T follicular helper cell (primary cell): ENCODE data around the gene ZNF423.
"Not testable (repeated sequence)": the region's sequence is repeated elsewhere in the genome, so short reads cannot be mapped to it uniquely, and the experiment has no call there.

ENCODE experiments used
- DNase-seq: peaks from one replicate; pipeline ENCODE4 v3.0.0-alpha.2; 2020; ENCODE audit warnings: low read depth

Gene ZNF423

DNA sequence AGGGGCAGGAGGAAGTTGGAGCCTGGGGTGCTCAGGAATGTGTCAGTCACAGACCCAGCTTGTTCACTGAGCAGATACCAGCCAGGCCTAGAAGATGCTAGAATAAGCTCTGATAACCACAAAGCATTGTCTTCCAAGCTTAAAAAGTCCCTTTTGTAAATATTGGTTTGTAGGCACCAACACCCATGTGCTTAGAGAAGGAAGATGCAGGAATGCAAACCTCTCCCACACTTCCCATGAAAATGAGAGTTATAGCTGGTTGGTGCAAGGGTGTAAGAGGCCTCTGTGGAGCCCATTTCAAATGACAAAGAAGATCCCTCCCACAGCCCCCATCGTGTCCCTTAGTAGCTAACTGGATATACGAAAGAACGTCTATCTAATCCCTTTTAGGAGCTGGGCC lies 272.0 kb downstream of the ZNF423 start:
- DNase-seq = no peak

DNA sequence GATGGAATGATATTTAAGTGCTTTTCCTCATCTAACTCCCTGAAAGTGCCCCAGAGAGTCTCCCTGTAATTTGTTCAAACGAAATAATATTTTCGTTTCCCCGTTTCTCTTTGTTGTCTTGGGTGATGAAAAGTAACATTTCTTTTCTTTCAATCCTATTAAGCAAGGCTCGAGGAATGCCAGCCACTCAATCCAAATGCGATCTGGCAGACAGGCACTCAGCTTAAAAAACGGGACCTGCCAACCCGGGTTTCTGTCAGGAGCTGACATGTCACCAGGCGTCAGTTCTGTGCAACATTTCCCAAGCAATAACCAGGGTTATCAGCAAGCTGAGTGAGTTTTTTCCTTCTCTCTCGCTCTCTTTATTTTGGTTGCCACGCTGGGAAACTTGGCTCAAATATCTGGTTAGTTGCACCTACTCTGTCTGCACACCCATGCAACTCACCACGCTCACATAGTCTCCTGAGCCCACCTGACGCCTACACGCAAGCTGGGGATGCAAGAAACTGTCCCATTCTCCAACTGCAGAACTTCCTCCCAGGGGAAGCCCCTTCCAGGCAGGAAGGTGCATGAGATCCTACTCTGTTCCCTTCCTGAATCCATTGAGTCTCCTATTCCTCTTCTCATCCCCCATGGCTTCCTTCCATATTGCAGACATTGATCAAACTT lies 274.1 kb downstream of the ZNF423 start:
- DNase-seq = no peak

DNA sequence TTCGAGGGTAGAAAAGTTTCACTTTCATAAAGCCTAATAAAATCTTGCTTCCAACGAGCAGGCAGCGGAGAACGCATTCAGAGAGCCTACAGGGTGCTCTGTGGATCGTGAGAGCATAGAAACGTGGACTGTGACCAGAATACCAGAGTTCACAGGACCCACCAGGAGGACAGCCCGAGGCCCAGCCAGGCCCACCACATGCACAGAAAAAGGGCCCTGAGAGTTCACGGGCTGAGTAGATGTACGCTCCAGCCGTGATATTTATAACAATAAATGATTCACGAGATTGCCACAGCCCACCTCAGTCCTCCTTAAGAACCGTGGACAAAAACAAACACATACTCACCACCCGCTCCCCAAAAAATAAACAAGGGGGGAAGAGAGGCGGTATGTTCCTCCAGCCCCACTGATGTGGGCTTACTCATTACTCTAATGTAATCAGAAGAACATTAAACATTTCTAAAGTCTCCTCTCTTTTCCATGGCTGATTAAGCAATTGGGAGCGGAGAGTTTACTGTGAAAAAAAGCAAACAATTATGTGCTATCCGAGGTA lies 275.1 kb downstream of the ZNF423 start:
- DNase-seq = no peak

DNA sequence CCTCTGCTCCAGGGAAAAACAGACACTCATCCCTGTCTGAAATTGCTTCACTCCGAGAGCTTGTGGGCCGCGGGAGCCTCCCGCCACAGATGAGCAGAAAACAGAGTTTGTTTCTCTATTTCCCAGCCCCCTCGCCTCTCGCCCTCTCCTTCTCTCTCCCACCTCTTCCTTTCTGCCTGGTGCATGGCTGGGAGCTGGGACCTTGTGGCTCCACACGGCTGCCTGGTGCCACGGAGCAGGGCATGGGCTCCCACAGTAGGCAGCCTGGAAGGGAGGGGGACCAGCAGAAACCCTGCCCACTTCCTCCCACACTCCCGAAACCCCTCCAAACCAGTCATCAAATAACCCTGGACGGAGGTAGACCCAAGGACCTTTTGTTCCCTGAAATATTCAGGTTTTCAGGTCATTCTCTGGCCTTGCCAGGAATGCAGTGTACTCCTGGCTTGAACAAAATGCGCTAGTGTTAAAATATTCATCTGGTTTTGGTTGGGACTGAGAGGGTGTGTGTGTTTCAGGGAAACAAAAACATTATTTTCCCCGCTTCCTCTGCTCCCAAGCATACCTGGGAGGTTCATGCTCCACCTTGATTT lies 277.4 kb downstream of the ZNF423 start:
- DNase-seq = no peak

DNA sequence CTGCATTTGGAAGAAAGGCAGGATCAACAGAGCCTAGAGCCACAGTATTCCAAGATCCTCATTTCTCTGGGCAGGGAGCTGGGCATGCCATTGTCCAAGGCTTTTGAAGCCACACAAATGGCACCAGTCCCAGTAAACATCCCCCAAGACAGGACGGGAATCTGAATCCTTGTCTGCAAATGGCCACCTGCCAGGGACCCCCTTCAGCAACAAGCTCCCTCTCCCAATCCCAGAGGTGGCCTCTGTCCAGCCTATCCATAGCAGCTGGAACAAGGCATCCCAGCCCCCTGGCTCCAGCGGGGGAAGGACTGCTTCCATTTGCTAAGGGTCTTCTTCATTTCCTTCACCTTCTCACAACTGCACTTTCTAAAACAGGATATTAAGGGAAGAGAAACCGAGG lies 277.9 kb downstream of the ZNF423 start:
- no peak for DNase-seq

DNA sequence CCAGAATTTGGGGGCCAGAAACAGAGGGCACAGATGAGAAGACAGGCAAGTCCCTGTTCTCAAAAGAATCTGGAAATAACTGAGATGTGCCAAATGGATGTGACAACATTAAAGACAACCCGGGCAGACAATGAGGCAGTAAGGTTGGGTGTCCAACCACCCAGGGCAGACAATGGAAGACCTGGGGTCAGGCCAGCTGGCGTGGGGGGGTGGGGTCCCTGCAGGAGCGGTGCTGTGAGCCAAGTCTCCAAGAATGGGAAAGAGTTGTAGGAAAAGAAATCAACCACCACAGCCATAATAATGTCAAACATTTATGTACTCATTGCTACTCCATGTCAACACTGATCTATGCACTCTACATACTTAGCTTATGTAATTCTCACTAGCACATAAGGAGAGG lies 279.0 kb downstream of the ZNF423 start:
- DNase-seq = no peak

DNA sequence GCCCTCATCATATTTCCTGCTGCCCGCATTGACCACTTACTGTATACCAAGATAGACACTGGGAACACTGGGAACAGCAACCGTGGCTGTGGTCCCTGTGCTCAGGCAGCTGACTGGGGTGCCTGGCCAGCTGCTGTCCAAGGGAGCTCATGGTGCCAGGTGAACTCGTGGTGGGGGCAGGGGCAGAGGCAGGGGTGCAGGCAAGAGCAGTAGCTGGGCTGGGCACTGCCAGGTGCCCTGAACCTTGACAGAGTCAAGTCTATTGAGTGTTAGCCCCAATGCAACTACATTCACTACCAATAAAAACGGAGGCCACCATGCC lies 279.8 kb downstream of the ZNF423 start:
- no peak for DNase-seq

DNA sequence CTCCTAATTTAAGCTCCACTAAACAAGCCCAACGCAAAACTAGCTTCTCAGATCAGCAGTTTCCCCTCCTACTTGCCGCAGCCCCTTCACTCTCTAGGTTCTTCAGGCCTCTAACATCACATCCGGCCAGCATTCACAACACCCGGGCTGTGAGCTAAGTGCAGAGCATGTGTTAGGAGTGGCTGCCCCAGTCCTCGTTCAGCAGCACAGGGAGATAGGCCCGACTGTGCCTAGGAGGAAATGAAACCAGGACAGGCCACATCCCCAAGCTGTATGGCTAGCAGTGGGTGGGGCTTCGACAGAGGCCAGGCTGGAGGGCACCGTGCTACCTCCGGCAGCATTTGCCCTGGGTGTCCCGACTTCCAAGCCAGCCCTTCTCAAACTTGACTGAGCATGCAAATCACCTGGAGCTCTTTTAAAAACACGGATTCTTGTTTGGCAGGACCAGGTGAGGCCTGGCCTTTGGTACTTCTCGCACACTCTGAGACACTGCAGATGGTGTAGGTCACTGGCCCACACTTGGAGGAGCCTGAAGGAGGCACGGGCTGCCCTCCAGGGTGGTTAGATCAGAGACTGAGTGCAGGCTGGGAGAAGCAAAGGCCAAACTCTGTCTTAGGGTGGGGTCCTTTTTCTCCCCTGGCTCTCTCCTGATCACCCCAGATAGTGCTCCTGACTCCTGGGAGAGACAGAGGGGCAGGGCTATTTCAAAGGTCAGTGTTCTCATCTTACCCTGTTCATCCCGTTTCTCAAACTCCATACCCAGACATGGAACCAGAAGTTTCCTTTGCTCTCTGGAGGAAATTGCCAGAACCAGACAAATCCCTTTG lies 280.4 kb downstream of the ZNF423 start:
- DNase-seq = no peak

DNA sequence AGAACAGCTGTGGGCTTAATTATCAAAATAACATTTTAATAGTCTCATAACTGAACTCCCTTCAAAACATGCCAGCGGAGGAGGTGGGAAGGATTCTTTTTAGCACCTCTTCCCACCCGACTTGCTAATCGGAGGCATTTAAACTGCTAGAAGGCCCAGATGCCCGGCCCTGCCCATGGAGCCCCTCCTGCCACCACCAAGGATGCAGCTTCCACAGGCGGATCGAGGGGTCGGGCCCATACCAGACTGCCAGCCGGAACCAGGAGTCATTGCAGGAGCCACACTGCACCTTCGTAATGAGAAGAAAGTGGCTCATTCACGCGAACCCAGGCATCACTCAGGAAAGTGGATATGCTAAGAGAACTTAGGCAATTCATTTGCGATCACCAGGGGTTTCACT lies 281.1 kb downstream of the ZNF423 start:
- DNase-seq = no peak

DNA sequence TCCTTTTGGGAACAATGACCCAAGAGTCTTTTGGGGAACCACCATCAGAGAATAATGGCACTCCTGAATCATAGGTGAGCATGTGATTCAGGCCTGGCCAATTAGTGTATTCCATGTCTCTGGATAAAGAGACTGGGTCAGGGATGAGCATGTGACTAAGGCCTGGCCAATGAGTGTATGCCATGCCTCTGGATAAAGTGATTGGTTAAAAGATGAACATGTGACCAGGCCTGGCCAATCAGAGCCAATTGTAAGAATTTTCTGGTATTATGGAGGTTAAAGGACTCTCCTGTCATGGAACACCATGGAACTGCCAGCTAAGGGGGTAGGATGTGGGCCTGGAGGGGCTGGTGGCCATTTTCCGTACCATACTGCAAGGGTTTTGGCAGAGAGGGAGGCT lies 288.0 kb downstream of the ZNF423 start:
- no peak for DNase-seq

DNA sequence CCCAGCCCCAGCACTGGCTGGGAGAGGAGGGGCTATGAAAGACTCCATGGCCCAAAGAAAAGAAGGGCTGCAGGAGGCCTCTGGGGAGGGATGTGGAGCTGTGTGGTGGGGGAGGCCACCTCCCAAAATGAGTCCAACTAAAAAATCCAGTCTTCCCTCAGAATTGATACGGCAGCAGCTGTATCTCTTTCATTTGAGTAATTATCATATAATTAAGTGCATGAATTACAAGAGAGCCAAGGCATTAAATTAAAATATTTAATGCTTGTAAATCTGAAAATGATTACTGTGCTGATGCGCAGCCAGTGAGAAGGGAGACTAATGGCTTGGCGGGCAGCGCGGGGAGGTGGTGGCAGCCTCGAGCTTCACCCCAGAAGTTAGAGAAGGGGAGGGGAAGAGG lies 289.5 kb downstream of the ZNF423 start:
- no peak for DNase-seq

DNA sequence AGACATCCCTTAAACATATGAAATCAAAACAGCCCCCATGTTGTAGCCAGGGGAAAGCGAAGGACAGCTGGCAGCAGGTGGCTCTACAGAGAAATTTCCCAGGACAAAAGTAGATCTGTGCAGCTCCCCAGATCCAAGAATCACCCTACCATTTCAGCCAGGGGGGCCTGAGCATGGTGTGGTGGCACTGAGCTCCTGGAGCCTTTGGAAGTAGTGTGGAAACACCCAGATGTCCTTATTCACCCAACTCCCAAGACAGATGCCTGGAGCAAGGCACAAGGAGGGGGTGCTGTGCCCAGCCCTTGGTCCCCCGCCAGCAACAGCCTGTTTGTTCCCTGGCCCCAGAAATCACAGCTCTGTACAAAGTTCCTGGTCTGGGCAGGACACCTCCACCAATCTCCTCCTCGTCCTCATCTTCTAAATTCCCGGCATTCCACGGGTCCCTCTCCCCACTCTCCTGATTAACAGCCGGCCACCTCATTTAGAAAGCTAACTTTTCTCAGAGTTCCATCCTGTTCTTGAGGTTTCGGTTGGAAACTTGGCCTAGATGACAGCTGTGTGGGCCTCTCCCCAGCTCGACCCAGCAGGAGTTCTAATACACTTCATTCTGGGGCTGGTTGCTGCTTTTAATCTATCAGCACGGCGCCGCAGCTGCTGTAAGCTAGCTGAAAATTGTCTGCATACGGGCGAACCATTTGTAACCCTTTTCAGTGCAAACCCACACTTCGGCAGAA lies 291.2 kb downstream of the ZNF423 start:
- DNase-seq = no peak

DNA sequence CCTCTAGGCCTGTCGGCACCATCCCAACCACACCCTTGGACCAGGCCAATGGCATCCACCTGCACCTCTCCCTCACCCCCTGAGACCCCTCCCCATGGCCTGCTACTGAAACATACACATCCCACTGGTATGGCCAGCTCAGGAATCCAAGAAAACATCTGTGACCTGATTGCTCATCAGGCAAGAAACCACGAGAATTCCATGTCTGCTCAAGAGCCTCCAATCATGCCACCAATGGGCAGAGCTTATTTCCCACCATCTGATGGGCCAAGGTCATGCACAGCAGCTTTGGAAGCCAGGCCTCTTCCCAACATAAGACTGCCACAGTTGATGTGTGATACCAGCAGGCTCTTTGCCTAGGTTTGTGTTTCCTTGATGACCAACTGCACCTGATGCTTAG lies 292.2 kb downstream of the ZNF423 start:
- no peak for DNase-seq

DNA sequence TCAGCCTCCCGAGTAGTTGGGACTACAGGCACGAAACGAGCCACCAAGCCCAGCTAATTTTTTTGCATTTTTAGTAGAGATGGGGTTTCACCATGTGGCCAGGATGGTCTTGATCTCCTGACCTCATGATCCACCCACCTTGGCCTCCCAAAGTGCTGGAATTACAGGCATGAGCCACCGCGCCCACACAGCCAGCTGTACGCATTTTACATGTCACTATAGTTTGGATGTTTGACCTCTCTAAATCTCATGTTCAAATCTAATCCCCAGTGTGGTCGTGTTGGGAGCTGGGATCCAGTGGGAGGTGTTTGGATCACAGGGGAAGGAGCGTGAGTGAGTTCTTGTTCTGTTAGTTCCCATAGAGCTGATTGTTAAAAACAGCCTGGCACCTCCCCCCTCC lies 293.0 kb downstream of the ZNF423 start:
- not testable (repeated sequence) for DNase-seq

DNA sequence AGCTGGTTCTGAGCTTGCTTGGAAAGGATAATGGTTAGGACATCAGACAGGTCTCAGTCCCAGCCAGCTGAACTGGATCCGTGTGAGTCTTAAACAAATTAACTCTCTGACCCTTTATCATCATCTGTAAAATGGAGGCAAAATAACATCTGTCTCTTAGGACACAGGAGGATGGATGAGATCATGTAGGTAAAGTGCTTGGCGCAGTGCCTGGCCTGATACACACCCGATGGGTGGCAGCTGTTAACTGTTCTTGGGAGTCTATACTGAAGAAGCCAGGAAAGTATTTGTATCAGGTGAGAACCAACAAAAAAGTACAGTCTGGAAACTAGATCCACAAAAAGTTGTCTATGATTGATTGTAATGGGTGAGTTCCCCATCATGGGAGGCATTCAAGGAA lies 293.7 kb downstream of the ZNF423 start:
- no peak for DNase-seq

DNA sequence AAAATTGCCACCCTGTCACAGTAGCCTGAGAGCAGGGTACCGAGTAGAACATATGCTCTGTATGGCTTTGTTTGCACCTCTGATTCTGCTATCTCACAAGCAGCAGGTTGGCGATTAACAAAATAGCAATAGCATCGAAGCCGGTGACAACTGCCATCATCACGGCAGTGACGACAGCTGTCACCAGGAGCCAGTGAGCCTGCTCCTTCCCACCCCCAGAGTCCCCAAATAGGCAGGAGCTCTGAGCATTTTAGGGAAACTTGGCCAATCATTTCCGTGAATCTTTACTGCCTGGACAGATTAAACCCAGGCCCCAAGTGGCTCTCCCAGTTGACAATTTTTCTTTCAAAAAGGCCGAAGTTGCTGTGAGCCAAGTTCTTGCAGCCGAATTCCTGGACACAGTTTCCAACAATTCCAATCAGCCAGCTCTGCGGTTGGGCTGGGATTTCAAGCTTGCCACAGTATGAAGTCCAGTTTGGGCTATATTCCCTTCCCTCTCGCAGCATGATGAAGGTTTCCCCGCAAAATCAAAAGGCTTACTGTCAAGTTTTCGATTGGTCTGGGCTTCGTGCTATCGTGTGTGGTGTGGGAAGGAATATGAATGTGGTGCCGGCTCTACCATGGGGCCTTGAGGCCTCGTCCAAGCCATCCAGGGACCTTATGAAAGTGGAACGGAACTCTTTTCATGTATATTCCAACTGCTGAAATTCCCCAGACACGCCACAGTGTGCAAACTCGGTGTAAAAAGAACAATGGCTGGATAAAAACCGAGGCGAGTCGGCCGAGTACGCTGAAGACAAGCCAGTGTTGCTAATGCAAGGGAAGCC lies 295.7 kb downstream of the ZNF423 start:
- no peak for DNase-seq

DNA sequence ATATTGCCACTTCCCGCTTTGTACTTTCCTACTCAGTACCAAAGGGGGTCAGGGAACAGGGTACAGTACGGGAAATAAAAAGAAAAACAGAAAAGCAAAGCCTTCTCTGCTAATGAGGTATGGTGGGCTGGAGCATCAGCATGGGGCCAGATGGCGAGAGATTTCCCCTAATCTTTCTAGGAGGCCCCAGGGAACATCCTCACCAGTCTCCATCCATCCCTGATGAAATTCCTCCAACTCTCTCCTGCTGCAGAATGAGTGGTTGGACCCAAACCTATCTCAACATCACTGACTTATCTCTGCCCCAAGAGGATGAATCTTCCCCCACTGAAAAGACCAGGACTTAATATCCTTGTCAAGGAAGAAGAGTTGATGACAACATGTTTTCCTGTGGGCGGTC lies 296.7 kb downstream of the ZNF423 start:
- DNase-seq = no peak

DNA sequence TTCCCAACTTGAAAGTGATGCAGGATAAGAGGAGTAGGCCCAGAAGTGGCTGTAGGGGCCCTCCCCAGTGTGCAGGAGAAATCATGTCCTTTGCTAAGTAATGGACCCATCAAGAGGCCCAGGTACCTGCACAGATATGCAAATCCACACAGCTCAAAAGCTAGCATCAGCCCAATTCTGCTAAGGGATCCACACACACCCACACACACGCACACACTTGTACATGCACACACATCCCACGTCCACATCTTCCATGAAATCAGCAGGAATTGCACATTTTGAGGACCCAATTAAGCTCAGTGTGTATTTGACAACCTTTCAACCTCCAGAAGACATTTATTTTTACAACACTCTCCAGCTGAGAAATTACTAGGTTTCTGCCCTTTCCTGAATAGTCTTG lies 297.5 kb downstream of the ZNF423 start:
- DNase-seq = no peak

DNA sequence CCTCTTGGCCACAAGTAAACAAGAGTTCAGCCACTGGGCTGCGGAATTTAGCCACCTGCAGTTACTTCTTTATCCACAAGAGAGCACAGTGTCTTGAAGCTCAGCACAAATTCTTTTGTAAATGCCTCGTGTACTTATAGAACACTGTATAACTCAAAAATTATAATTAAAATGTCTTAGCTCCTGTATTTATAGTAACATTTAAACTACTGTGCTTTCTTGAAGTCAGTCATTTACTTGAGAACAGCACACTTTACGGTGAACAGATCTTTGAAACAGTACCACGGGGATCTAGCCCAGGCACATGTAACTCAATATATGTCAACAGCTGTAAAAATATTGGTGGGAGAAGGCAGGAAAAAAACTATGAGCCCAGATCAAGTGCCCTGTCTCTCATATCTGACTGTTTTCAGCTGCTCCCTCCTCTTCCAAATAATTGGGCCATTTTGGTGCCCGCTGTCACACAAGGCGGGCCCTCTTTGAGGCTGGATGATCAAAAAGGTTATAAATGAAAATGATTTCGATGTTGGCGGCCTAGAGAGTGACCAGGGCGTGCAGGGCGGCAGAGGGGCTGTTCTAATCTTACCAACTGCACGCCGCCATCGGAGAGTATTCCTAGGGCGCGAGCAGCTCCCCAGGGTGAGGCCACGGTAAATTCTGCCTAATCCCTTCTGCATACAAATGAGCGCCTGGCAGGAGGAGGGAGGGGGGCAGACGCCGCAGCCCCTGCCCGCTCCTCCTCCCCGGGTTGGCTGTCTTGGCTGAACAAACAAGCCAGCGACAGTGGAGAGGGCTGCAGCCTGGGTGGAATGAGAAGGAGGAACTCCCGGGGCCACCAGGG lies 299.1 kb downstream of the ZNF423 start:
- DNase-seq = no peak

DNA sequence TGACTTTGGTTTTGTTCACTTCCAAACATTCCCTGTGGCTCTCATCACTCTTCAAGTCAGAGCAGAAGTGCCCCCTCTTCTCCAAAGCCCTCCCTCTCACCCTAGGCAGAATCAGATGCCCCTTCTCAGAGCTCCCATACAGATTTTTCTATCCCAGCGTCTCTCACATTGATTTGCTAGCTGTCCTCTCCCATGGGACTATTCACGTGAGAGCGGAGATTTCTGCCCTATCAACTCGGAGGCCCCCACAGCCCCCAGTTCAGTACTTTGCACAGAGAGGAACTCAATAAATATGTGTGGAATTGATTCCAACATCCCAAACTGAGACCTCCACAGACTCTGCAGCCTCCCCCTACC lies 299.7 kb downstream of the ZNF423 start:
- DNase-seq = no peak

DNA sequence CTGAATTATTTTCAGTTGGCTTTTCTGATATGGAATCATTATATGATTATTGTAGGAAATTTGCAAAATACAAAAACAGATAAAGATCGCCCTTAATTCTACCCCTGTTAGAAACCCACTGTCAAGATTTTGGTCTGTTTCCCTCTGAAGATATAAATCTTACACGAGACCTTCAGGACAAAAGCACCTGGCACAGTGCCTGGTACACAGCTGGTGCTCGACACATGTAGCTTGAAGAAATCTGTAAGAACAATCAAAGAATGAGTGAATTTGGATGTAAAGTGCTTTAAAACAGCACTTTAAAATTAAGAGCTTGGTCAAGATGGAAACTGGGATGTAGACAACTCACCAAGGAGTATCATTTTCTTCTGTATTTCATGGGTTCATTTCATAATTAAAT lies 301.2 kb downstream of the ZNF423 start:
- DNase-seq = no peak
